Cardiac muscle cell (in vitro differentiated cells and primary cell): Measurements from ENCODE around the gene A3GALT2. TPM values are rescaled to one million over a fixed set of nuclear protein-coding genes. Genes with fewer than 3 reads are reported as not detected.

Experiments used
- DNase-seq, 2 donors: peaks; one replicate each; pipeline versions ENCODE4 v3.0.0 to v3.0.0-alpha.2; 2010 to 2017; ENCODE audit warnings: low read depth in 1 of 2, low spot score in 1 of 2
- H3K27ac ChIP-seq: fragments of 200-600 bp; sonication (generic); 2 replicates; pipeline ENCODE4 v1.5.1; 2016
- H3K27me3 ChIP-seq: fragments of 200-600 bp; sonication (generic); 2 replicates; pipeline ENCODE4 v1.6.0; 2016; ENCODE audit warnings: control low read depth
- H3K36me3 ChIP-seq: fragments of 200-600 bp; sonication (generic); 2 replicates; pipeline ENCODE4 v1.5.1; 2016; ENCODE audit warnings: control low read depth
- H3K4me1 ChIP-seq: fragments of 200-600 bp; sonication (generic); 2 replicates; pipeline ENCODE4 v1.8.1; 2017; ENCODE audit warnings: low read depth, mild to moderate bottlenecking, mixed run types
- H3K4me3 ChIP-seq: fragments of 200-600 bp; sonication (generic); 2 replicates; pipeline ENCODE4 v1.5.1; 2016; ENCODE audit warnings: mild to moderate bottlenecking
- H3K9me3 ChIP-seq: fragments of 200-600 bp; sonication (generic); 2 replicates; pipeline ENCODE4 v1.5.1; 2017; ENCODE audit warnings: low read depth, mild to moderate bottlenecking, control low read depth
- CTCF ChIP-seq: IDR thresholded peaks from 2 replicates; pipeline ENCODE4 v1.5.1; 2012; ENCODE audit warnings: low read depth, mild to moderate bottlenecking, low read length
- polyA plus RNA-seq: library from polyadenylated mRNA; unstranded; fragments of >200 nt; fragmentation: Nextera tagmentation; extraction: Ambion mirVana; gene quantifications from 2 replicates; pipeline ENCODE4 v1.2.1, GENCODE V29; 2016
- total RNA-seq: library from RNA; depleted of rRNA; stranded (reverse); fragments of >200 nt; gene quantifications from 2 replicates; pipeline ENCODE4 v1.2.3, GENCODE V29; 2016

The A3GALT2 gene
- total and polyA plus RNA-seq, 2 experiments from 2014 or later, result 0.57 TPM; not detected in 1

GRCh38 chr1:33358114-33358794 is 37.4 kb upstream of the A3GALT2 start:
- peaks cover 52% of the 10 kb centered on the region for H3K4me1 ChIP-seq
- no peaks in the 10 kb centered on the region for H3K36me3 ChIP-seq
- peak overlapping the region; percentile 7 for H3K27ac ChIP-seq
- no peak overlapping the region for H3K4me3 ChIP-seq
- H3K27me3 ChIP-seq, result no peaks in the 10 kb centered on the region
- H3K9me3 ChIP-seq, result no peaks in the 10 kb centered on the region
- DNase-seq, result no peak
- TF ChIP-seq CTCF, result no peak

GRCh38 chr1:33357099-33357498 is 36.2 kb upstream of the A3GALT2 start:
- Histone ChIP-seq H3K36me3 (no peaks in the 10 kb centered on the region), H3K4me1 (peaks cover 41% of the 10 kb centered on the region), H3K4me3 (no peak overlapping the region), H3K27me3 (no peaks in the 10 kb centered on the region), H3K27ac (no peak overlapping the region), H3K9me3 (no peaks in the 10 kb centered on the region)
- DNase-seq, result no peak
- no peak for TF ChIP-seq CTCF

GRCh38 chr1:33354707-33355316 is 33.9 kb upstream of the A3GALT2 start:
- DNase-seq, result no peak
- Histone ChIP-seq H3K4me3 (no peak overlapping the region), H3K36me3 (no peaks in the 10 kb centered on the region), H3K9me3 (no peaks in the 10 kb centered on the region), H3K27ac (no peak overlapping the region), H3K4me1 (peaks cover 21% of the 10 kb centered on the region), H3K27me3 (no peaks in the 10 kb centered on the region)
- no peak for TF ChIP-seq CTCF

- no peaks in the 10 kb centered on the region for H3K27me3 ChIP-seq
These were observed 32.6 kb upstream of the A3GALT2 start for GRCh38 chr1:33353531-33353930.

GRCh38 chr1:33351281-33351660 is 30.4 kb upstream of the A3GALT2 start:
- no peak for TF ChIP-seq CTCF
- Histone ChIP-seq H3K9me3 (no peaks in the 10 kb centered on the region), H3K36me3 (no peaks in the 10 kb centered on the region), H3K4me1 (peaks cover 24% of the 10 kb centered on the region), H3K27me3 (no peaks in the 10 kb centered on the region), H3K4me3 (no peak overlapping the region), H3K27ac (no peak overlapping the region)
- no peak for DNase-seq

More at GRCh38 chr1:33353531-33353930, 32.6 kb upstream of the A3GALT2 start:
- Histone ChIP-seq H3K4me3 (no peak overlapping the region), H3K36me3 (no peaks in the 10 kb centered on the region), H3K9me3 (no peaks in the 10 kb centered on the region), H3K27ac (no peak overlapping the region), H3K4me1 (peaks cover 16% of the 10 kb centered on the region)
- DNase-seq, result no peak
- TF ChIP-seq CTCF, result no peak
